Esophagus mucosa (tissue), 1 donor: ENCODE results near the gene RUFY4. TPM values are rescaled to one million over a fixed set of nuclear protein-coding genes. Genes with fewer than 3 reads are reported as not detected.
"Not testable (repeated sequence)": the region's sequence is repeated elsewhere in the genome, so short reads cannot be mapped to it uniquely, and the experiment has no call there.

Experiments
- ATAC-seq: fragments of 200-7000 bp; cut with Tn5 transposase; one replicate; pipeline ENCODE4 v1.9.1; 2020
- total RNA-seq: library from RNA; stranded (reverse); gene quantifications from one replicate; pipeline ENCODE4 v1.2.4, GENCODE V29; 2023
- donor health status: DM: yes; HTN: yes; CAD: no.

The RUFY4 gene
- total RNA-seq, 1 donor from 2014 or later, result 0.12 TPM

DNA sequence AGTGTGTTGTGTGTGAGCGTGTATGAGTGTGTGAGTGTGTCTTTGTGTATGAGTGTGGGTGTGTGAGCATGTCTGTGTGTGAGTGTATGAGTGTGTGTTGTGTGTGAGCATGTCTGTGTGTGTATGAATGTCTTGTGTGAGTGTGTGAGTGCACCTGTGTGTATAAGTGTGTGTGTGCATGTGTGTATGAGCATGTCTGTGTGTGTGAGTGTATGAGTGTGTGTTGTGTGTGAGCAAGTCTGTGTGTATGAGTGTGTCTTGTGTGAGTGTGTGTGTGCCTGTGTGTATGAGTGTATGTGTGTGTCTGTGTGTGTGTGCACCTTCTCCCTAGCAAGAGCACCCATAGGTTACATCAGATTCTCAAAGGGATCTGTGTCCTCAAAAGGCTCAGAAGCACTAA, 37.8 kb upstream of the RUFY4 start:
- ATAC-seq, result no peak

DNA sequence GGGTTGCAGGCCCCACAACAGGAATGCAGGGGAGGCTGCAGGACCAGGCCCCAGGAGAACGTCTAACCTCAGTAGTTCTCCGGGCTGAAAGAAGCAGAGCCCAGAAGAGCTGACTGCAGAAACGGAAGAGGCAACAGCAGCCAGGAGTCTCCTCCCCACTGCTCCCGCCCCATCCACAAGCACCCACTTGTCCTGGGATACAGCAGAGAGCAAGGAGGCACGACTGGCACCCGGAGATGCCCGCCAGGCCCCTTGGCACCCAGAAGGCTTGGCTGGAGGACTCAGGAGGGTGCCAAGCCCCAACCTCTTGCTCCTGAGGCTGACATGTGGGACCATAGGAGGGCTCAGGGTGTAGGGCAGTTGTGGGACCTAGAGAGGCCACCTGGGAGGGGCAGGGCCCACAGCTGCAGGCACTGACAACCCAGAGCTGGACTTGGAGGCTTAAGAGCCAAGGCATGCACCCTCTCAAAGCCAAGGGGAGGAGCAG, 37.2 kb upstream of the RUFY4 start:
- peak; percentile 60 for ATAC-seq

DNA sequence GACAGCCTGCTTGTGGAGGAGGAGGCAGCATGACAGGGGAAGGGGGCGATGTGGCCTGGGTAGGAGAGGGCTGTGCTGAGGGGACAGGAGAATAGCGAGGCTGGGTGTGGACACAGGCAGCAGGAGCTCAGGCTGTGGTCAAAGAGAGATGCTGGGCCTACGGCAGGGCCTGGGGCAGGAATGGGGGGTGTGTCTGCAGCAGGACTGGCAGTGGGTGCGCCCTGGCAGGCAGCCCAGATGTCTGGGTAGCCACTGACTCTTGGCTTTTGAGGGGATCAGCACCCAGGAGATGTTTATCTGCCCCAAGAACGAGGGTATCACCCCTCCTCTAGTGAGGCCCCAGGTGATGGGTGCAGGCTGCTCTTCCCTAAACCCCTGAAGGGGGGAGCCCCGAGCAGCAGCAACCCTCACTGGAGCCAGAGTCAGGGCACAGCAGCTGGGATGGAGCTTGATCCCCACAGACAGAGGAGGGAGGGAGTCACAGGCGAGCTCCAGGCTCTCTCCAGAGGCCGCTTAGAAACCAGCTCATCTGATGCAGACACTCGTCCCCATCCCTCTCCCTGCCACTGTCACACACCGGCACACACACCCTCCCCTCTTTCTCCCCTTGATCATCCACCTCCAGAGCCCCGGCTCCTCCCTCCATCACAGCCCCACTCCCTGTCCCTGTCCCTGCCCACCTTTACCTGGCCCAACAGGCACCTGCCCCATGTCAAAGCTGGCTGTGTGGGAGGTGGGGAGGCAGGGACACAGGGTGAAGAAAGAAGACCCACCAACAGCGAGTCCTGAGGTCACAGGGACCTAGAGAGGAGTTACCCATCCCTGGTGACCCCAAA, 36.5 kb upstream of the RUFY4 start:
- ATAC-seq, result no peak

DNA sequence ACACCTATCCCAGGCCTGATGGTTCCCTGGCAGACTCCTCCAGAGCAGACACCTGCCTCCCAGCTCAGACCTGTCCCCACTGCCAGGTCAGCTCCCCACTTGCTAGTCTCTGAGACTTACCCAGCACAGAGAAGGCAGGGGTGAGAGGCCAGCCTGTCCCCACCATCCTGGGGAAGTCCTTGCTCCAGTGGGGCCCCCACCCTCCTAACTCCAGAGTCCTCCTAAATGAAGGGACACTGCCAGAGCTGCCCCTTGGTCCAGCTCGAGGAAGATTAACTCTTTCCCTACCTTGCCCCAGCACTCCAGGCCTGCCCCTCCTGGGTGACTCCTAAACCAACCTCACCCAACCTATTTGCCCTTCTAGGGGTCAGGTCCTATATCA, 35.9 kb upstream of the RUFY4 start:
- ATAC-seq, result no peak

DNA sequence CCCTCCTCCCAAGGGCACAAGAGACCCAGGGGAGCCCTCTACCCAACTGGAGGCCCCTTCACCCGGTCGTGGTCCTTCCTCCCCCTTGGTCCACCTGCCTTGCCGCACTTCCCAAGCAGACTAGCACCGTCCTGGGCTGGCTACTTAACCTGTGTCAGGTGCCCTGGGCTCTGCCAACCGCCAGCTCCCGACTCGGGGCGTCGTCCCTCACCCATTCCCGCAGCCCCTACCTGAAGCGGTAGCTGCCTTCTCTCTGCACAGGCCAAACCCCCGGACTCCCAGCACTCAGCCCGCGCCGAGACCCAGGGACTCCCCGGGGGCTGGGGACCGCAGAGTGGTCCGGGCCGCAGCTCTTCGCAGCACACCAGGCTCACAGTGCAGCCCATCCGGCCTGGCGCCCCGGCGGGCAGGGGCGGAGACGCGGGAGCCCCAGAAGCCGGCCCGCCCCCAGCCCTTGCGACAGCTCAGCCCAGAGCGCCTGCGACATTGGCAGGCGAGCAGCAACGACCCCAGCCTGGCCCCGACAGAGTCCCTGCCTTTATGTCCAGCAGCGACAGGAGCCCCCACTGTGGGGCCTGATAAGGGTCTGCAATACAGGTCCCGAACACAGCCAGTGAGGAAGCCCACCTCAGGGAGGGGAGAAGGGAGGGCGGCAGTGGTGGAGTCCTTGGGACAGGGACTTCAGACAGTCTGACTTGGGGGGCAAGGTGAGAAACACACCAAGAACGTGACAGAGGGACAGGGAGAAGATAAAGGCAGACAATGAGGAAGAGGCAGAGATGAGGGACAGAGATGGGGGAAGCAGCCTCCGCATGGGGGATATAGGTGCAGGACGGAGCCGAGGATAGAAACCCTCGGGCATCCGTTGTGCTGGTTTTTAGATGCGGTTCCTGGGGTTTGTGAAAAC, 35.2 kb upstream of the RUFY4 start:
- ATAC-seq, result no peak

DNA sequence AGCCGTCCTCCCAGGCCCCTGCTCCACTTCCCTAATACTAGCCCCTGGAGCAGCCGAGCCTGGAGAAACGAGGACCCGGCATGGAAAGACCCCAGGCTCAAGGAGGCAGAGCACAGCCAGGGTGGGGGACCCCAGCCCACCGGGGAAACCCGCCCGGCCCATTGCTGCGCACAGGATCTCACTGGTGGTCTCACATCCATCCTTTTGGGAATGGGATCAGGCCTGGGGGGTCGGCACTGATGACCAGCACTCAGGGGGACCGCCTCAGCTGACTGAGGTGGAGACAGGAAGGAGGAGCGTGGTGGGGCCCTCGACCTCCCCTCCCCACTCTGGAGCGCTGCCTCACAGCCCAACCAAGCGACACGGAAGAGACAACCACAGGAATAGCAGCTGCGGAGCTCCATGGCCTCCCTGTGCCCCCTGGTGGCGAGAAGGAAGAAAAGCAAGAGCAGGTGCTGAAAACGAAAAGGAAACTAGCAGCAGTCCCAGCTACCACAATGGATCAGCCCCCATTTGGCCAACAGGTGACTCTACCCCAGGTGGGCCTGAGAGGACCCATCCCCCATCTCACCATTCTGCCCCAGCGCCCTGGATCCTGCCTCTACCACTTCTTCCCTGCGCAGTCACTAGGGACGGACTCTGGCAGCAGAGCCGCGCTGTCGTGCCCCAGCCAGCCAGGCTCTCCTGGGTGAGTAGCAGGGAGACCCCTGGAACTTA, 34.4 kb upstream of the RUFY4 start:
- ATAC-seq, result peak; percentile 70

DNA sequence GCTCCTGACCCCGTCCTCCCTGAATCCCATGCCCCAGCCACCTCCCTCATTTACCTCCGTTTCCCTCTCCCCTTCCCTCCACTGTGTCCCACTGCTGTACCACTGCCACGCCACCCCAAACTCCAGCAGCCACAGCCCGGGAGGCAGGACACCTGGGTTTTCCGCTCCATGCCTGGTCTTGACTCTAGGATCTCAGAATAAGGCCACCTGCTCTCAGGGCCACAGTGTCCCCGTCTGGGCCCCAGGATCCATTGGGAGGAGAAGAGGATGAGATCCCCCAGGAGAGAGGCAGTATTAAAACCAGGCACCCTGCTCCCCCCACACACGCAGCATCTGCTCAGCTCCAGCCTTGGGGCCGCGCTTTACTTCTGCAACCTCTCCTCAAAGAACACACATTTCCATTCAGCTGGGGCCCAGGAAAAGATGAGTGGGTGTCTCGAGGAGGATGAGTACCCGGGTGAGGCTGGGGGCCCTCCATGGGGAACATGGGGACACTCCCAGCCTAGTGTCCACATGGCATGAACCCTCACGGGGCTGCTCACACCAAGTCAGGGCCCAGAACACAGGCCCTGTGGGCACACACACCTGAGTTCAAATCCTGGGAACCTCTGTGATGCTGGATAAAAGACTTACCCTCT, 33.5 kb upstream of the RUFY4 start:
- no peak for ATAC-seq

DNA sequence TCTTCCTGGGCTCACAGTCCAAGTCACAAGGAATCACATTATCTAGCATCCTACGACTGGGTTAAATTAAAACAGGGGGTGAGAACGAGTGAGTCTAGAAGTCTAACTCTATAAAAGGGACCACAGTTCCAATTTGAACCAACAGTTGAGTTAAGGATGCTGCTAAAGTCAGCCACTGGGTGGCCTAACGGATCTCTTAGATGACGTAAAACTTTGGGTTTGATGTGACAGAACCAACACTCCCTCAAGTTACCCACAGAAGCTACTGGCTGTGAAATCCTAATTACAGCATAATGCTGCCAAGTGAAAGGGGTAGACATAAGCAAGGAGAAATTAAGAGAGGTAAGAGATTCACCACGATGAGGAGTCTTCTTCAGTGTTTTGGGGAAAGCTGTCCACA, 32.7 kb upstream of the RUFY4 start:
- no peak for ATAC-seq

DNA sequence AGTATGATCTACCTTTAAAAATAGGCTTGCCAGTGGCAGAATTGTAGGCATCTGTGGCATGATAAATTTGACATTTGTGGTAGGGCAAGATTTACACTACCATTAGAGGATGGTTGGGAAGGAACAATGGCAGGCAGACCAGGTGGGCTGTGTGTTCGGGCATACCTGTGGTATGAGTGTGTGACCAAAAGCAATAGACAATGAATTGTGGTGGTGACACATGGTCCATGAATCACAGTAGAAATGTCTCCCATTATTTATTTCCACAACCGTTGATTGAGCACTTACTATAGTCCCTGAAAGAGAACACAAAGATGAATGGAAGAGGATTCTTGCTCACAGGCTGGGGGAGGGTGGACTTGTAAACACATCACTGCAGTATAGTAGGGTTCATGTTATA, 29.9 kb upstream of the RUFY4 start:
- peak; percentile 55 for ATAC-seq

DNA sequence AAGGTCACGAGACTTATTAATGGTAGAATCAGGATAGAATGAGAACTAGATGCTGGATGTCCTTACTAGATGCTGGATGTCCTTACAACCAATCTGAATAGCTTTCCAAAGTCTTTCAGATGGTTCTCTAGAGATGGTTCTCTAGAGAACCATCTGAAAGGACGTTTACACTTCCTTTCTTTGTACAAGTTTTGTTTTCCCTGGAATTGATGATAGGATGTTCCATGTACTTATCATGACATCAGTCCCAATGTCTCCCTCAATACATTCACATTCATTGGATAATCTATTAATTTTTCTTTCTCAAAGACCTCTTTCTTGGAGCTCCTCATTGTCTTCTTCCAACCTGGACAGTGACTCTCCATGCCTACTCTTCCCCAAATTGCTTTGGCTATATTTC, 28.2 kb upstream of the RUFY4 start:
- ATAC-seq, result no peak

DNA sequence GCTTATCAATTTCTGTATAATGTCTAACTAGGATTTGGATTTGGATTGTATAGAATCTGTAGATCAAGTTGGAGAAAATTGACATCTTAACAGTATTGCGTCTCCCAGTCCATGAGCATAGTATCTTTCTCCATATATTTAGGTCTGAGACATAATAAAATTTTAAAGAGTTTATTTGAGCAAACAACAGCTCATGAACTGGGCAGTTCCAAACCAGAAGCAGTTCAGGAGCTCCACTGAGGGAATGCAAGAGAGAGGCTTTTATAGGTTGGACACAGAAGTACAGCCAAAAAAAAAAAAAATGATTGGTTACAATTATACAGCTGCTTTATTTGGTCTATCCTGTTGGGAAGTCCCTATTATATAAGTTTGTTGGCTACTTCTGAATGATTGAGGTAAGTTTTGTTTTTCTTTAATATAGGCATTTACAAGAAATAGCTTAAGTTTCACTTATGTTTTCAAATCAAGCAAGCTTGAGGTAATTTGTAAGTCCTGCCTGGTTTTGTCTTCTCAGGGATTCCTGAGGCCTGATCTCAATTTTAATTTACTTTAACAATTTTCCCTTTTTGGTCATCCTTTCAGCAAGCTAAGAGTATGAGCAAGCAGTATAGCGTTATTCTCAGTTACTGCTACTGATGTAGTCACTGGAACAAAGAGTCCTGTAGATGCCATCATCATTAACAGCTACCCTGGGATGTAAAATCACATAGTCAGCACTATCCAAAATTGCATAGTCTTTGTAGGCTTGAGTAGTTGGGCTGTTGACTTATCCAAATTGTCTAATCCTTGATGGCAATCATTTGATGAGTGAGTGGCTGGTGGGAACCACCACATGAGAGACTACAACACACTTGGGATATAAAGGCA, 27.5 kb upstream of the RUFY4 start:
- no peak for ATAC-seq

DNA sequence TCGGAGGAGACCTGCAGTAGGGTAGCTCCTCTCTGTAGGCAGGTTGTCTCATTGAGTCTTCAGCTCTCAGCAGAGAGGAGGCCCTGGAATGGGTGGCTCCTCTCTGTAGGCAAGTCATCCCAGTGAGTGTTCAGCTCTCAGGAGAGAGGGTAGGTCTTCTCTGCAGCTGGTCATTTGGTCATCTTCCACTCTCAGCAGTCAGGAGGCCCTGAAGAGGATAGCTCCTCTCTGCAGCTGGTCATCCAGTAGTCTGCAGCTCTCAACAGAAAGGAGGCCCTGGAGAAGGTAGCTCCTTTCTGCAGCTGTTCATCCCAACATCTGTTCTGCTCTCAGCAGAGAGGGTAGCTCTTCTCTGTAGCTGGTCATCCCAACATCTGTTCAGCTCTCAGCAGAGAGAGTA, 26.0 kb upstream of the RUFY4 start:
- ATAC-seq, result no peak

DNA sequence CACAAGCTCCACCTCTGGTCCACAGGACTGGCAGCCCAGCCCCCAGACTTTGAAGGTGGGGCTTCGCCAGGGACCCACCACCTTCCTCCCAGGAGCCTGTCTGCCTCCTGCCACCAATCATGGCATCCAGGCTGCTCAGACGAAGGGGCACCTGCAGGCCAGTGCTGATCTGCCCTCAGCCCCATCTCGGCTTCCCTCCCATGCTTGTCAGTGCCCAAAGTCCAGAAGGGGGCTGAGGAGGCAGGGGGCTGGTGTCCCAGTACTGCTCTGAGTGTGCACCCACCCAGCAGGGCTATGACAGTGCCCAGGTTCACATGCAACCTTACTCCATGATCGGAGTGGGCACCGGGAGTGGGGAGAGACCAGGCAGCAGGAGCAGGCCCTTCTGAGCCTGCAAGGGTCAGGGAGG, 25.3 kb upstream of the RUFY4 start:
- no peak for ATAC-seq

DNA sequence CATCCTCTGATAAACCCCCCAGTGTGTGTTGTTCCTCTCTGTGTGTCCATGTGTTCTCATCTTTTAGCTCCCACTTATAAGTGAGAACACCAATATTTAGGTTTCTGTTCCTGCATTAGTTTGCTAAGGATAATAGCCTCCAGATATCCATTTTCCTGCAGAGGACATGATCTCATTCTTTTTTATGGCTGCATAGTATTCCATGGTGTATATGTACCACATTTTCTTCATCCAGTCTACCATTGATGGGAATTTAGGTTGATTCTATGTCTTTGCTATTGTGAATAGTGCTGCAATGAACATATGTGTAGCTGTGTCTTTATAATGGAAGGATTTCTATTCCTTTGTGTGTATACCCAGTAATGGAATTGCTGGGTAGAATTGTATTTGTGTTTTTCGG, 24.5 kb upstream of the RUFY4 start:
- ATAC-seq, result not testable (repeated sequence)

DNA sequence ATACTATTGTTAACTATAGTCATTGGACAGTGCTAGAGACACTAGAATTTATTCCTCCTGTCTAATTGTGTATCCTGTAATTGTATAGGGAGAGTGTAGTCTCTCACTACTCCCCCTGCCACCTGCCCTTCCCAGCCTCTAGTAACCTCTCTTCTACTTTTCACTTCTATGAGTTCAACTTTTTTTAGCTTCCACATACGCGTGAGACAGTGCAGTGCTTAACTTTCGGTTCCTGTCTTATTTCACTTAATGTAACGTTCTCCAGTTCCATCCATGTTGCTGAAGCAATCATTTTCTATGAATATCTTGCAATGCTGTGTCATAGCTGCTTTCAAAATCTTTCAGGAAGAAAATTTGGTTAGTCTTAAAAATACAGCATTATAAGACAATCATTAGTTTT, 22.8 kb upstream of the RUFY4 start:
- ATAC-seq, result no peak

DNA sequence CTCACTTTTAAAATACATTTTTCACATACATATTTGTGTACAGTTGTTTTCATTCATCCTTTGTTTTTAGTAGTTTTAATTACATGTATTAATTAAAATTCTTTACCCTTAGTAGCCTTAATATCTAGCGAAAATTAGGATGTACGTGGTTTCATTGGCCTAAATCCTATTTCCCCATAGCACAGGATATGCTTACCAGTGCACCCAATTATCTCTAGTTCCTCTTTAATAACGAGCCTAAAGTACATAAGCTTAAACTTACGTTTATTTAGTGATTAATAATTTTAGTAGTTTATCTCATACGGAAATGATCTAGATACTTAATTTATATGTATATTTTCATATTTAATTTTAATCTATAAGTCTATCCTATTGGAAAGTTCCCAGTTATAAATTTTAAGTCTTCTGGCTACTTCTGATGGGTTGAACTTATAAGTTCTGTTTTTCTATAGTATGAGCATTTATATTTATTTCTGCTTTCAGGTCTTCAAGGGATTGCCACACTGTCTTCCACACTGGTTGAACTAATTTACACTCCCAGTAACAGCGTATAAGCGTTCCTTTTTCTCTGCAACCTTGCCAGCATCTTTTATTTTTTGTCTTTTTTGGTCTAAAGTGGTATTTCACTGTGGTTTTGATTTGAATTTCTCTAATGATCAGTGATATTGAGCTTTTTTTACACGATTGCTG, 21.4 kb upstream of the RUFY4 start:
- no peak for ATAC-seq

DNA sequence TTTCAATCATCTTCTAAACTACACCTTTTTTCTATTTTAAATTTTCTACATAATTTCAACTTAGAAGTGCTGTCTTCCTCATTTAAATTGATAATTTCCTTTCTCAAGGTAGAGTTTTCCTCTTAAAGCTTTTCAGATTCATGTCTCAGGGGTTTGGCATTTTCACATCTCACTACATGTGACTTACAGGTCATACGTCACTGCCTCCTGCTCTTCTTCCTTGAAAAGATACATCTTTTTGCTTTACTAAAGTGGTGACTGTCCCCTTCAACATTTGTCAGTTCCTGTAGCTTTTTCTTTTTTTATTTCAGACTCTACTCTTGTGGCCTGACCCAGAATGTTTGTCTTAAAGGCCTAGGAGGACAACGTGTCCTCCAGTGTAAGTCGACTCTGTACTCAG, 17.1 kb upstream of the RUFY4 start:
- no peak for ATAC-seq

DNA sequence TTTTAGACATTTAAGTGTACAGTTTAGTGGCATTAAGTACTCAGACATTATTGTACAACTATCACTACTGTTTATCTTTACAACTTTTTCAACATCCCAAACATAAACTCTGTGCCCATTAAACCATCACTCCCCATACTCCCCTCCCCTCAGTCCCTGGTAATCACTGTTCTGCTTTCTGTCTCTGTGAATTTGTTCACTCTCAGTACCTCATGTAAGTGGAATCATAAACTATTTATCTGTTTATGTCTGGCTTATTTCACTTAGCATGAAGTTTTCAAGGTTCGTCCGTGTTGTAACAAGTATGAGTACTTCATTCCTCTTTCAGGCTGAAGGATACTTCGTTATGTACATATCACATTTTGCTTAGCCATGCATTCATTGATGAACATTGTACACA, 9.8 kb upstream of the RUFY4 start:
- ATAC-seq, result no peak

DNA sequence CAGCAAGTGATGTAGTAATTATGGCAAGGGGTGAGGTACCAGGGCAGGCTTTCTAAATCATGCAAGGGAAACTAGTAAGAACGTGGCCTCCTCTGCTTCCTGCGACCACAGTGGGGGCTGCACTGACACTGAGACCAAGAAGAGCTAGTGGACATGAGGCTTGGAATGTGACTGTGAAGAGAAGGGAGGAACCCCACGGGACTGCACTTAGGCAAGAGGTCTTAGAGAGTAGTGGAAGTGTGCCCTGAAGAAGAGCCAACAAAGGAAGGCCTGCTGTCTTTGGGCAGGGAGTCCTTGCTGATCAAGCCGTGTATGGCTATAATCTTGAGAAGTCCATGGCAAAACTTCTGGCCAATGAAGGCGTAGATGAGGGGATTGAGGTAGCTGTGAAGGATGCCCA, 8.9 kb upstream of the RUFY4 start:
- no peak for ATAC-seq

DNA sequence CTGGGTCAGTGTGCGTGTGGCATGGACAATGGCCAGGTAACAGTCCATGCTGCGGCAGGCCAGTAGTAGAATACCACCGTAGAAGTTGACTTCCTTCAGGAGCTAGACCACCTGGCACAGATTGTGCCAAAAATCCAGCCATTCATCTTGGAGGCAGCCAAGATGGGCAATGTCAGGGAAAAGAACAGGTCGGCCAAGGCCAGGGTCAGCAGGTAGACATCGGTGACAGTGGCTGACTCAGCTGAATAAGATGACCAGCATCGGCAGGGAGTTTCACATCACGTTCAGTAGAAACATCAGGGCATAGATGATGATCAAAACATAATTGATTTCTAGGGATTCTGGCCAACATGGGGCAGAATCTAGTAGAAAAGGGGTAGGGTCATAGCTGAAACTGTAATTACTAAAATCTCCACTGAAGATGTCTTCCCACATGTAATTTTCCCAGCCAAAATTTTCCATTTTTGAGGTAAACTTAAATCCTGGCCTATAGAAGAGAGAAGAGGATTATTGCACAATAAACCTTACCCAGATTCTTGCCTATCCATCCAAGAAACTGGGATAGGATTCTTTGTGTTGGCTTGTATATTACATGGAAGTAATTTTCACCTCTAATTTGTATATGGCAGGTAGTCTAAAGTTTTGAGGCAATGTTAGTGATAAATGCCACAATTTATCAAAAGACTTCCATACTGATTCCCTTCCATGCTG, 7.9 kb upstream of the RUFY4 start:
- ATAC-seq, result no peak
